Activated T-helper 2 cell treated with anti-CD3 and anti-CD28 coated beads, Interferon-gamma antibody, Interleukin-2, Interleukin-4, amounts not matched to agents 10 μg/mL and 5 μg/mL and 100 μg/mL, durations not matched to agents 14 hours and 24 hours and 36 hours (primary cell): ENCODE measurements around the gene TBCA. TPM values are rescaled to one million over a fixed set of nuclear protein-coding genes. Genes with fewer than 3 reads are reported as not detected.
A peak's percentile ranks its signal among the peaks of the same experiment; 100 is the strongest.
"Not testable (repeated sequence)": the region's sequence is repeated elsewhere in the genome, so short reads cannot be mapped to it uniquely, and the experiment has no call there.

ENCODE experiments used
- DNase-seq: peaks from one replicate; pipeline ENCODE4 v3.0.0; 2021; ENCODE audit warnings: low spot score
- H3K27ac Mint-ChIP-seq: one replicate; pipeline ENCODE4 v1.8.0; 2021; ENCODE audit warnings: mixed read lengths
- H3K27me3 Mint-ChIP-seq: one replicate; pipeline ENCODE4 v1.8.0; 2021; ENCODE audit warnings: low read depth, mixed read lengths
- H3K36me3 Mint-ChIP-seq: one replicate; pipeline ENCODE4 v1.8.0; 2021; ENCODE audit warnings: low read depth, mixed read lengths
- H3K4me1 Mint-ChIP-seq: one replicate; pipeline ENCODE4 v1.8.0; 2021; ENCODE audit warnings: low read depth, mixed read lengths
- H3K4me3 Mint-ChIP-seq: one replicate; pipeline ENCODE4 v1.8.0; 2021; ENCODE audit warnings: low read depth, mild to moderate bottlenecking, moderate library complexity, mixed read lengths
- H3K9me3 Mint-ChIP-seq: one replicate; pipeline ENCODE4 v1.8.0; 2021; ENCODE audit warnings: mixed read lengths
- intact Hi-C: fragments of 100-400 bp; cut with micrococcal nuclease; formaldehyde crosslinking; loops from one replicate; pipeline ENCODE4 v1.15.1; 2023
- total RNA-seq: library from RNA; stranded (reverse); gene quantifications from 2 replicates; pipeline ENCODE4 v1.2.3, GENCODE V29; 2022

Gene TBCA
- total RNA-seq, 1 donor from 2014 or later = 267 TPM

DNA sequence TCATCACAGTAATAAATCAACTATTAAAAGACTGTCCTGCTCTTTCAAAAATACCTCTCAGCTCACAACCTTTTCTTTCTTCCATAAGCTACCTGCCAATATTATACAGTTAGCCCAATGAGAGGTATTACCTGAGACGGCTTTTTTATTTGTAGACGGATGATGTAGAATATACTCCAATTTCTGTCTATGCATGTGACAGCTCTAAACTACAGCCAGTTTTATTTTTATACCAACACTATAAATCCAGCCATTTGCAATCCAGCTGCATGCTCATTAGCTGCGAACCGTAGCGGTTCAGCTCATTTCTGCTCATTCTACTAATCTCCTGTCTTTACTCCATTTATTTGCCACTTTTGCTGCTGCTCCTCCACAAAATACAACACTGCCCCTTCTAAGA, 51.2 kb downstream of the TBCA start:
- Mint-ChIP-seq H3K4me3 (no peak overlapping the region), H3K36me3 (peaks cover 10% of the 10 kb centered on the region), H3K27me3 (no peaks in the 10 kb centered on the region), H3K9me3 (no peaks in the 10 kb centered on the region), H3K4me1 (peaks cover 5% of the 10 kb centered on the region), H3K27ac (no peak overlapping the region)
- no peak for DNase-seq
- intact Hi-C loops = no loop called here

- DNase-seq = no peak
- H3K27ac Mint-ChIP-seq = no peak overlapping the region
- H3K27me3 Mint-ChIP-seq = no peaks in the 10 kb centered on the region
- no peak overlapping the region for H3K4me3 Mint-ChIP-seq
- peaks cover 7% of the 10 kb centered on the region for H3K4me1 Mint-ChIP-seq
- intact Hi-C loops = no loop called here
- peaks cover 8% of the 10 kb centered on the region for H3K36me3 Mint-ChIP-seq
- no peaks in the 10 kb centered on the region for H3K9me3 Mint-ChIP-seq
These were observed 56.3 kb downstream of the TBCA start for GRCh38 chr5:77719666-77720363.

GRCh38 chr5:77718934-77719610, 57.1 kb downstream of the TBCA start:
- Mint-ChIP-seq H3K27ac (peak overlapping the region; percentile 55), H3K4me1 (peaks cover 7% of the 10 kb centered on the region), H3K4me3 (no peak overlapping the region), H3K9me3 (no peaks in the 10 kb centered on the region), H3K36me3 (peaks cover 8% of the 10 kb centered on the region), H3K27me3 (no peaks in the 10 kb centered on the region)
- no peak for DNase-seq
- intact Hi-C loops = no loop called here

GRCh38 chr5:77709993-77710685, 66.0 kb downstream of the TBCA start:
- peaks cover 23% of the 10 kb centered on the region for H3K36me3 Mint-ChIP-seq
- no peaks in the 10 kb centered on the region for H3K27me3 Mint-ChIP-seq
- H3K4me3 Mint-ChIP-seq = no peak overlapping the region
- intact Hi-C loops = no loop called here
- peaks cover 2% of the 10 kb centered on the region for H3K4me1 Mint-ChIP-seq
- DNase-seq = no peak
- no peak overlapping the region for H3K27ac Mint-ChIP-seq
- no peaks in the 10 kb centered on the region for H3K9me3 Mint-ChIP-seq

GRCh38 chr5:77709340-77709739, 66.8 kb downstream of the TBCA start:
- H3K9me3 Mint-ChIP-seq = peaks cover 1% of the 10 kb centered on the region
- peaks cover 31% of the 10 kb centered on the region for H3K36me3 Mint-ChIP-seq
- no peaks in the 10 kb centered on the region for H3K27me3 Mint-ChIP-seq
- DNase-seq = no peak
- H3K4me3 Mint-ChIP-seq = no peak overlapping the region
- intact Hi-C loops = no loop called here
- H3K27ac Mint-ChIP-seq = no peak overlapping the region
- no peaks in the 10 kb centered on the region for H3K4me1 Mint-ChIP-seq

DNA sequence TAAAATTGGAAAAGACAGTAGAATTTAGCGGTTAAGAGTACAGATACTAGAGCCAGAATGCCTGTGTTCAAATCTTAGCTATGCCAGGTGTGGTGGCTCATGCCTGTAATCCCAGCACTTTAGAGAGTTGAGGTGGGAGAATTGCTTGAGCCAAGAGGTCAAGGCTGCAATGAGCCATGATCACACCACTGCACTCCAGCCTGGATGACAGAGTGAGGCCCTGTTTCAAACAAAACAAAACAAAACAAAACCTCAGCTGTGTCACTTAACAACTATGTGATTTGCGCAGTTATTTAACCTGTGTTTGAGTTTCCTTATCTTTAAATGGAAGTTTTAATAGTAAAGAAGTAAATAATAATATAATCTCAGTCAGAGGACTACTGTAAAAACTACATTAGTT, 68.3 kb downstream of the TBCA start:
- Mint-ChIP-seq H3K27ac (no peak overlapping the region), H3K4me1 (no peaks in the 10 kb centered on the region), H3K4me3 (no peak overlapping the region), H3K36me3 (peaks cover 43% of the 10 kb centered on the region), H3K27me3 (no peaks in the 10 kb centered on the region), H3K9me3 (peaks cover 6% of the 10 kb centered on the region)
- intact Hi-C loops = no loop called here
- no peak for DNase-seq

DNA sequence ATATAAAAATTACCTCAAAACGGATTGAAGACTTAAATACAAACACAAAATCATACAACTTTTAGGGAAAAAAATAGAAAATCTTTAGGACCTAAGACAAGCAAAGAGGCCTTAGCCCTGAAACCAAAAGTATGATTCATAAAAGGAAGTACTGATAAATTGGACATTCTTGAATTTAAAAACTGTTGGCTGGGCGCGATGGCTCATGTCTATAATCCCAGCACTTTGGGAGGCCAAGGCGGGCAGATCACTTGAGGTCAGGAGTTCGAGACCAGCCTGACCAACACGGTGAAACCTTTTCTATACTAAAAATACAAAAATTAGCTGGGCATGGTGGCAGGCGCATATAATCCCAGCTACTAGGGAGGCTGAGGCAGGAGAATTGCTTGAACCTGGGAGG, 76.6 kb downstream of the TBCA start:
- Mint-ChIP-seq H3K4me1 (peaks cover 25% of the 10 kb centered on the region), H3K36me3 (peaks cover 90% of the 10 kb centered on the region), H3K9me3 (peaks cover 33% of the 10 kb centered on the region)
- H3K27ac Mint-ChIP-seq, H3K4me3 Mint-ChIP-seq, H3K27me3 Mint-ChIP-seq, DNase-seq: not testable (repeated sequence)
- intact Hi-C loops = loop anchor here (5.0 kb wide), 1 partner anchor 78 kb away; the partner anchor contains the start of gene TBCA

- Mint-ChIP-seq H3K4me3 (no peak overlapping the region), H3K27me3 (no peaks in the 10 kb centered on the region), H3K27ac (no peak overlapping the region), H3K36me3 (peaks cover 87% of the 10 kb centered on the region), H3K4me1 (peaks cover 29% of the 10 kb centered on the region), H3K9me3 (peaks cover 28% of the 10 kb centered on the region)
- intact Hi-C loops = loop anchor here (5.0 kb wide), 1 partner anchor 78 kb away; the partner anchor contains the start of gene TBCA
- no peak for DNase-seq
These were observed 77.2 kb downstream of the TBCA start for GRCh38 chr5:77698920-77699319.

DNA sequence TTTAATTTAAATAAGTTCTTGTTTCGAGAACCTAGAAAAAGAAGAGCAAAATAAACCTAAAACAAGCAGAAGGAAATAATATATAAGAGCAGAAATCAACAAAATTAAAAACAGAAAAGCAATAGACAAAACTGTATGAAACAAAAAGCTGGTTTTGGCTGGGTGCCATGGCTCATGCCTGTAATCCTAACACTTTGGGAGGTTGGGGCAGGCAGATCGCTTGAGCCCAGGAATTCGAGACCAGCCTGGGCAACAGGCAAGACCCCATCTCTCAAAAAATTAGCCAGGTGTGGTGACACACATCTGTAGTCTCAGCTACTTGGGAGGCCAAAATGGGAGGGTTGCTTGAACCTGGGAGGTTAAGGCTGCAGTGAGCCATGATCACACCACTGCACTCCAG, 78.4 kb downstream of the TBCA start:
- H3K36me3 Mint-ChIP-seq = peaks cover 85% of the 10 kb centered on the region
- no peak overlapping the region for H3K27ac Mint-ChIP-seq
- H3K4me1 Mint-ChIP-seq = peaks cover 31% of the 10 kb centered on the region
- H3K4me3 Mint-ChIP-seq = no peak overlapping the region
- DNase-seq = no peak
- H3K27me3 Mint-ChIP-seq = no peaks in the 10 kb centered on the region
- H3K9me3 Mint-ChIP-seq = peaks cover 27% of the 10 kb centered on the region
- intact Hi-C loops = loop anchor here (5.0 kb wide), 1 partner anchor 80 kb away; the partner anchor contains the start of gene TBCA

- intact Hi-C loops = loop anchor here (1.0 to 5.0 kb wide), 2 partner anchors 34 to 81 kb away; partner anchors contain the start of gene TBCA
- Mint-ChIP-seq H3K36me3 (peaks cover 77% of the 10 kb centered on the region), H3K27me3 (no peaks in the 10 kb centered on the region)
These were observed 80.0 kb downstream of the TBCA start for GRCh38 chr5:77696120-77696519.

DNA sequence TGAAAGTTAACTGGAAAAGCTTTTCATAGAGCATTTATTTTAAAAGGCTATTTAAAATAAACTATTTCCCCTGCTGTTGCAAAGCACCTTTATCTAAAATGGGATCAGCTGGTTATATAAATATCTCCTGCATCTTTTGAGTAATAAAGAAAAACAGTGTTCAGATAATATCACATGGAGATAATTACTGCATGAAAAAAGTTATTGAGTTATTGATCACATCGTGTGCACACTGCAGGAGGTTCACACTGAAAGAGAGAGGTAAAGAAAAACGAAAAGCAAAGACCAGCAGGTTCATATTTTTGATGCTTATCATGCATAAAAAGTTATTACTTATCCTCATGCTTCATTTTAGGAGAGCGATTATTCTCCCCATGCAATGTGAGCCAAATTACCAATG, 82.2 kb downstream of the TBCA start:
- Mint-ChIP-seq H3K36me3 (peaks cover 67% of the 10 kb centered on the region), H3K27me3 (no peaks in the 10 kb centered on the region), H3K4me3 (no peak overlapping the region), H3K27ac (no peak overlapping the region), H3K9me3 (peaks cover 27% of the 10 kb centered on the region), H3K4me1 (peaks cover 25% of the 10 kb centered on the region)
- intact Hi-C loops = no loop called here
- no peak for DNase-seq

More at GRCh38 chr5:77696120-77696519, 80.0 kb downstream of the TBCA start:
- Mint-ChIP-seq H3K4me1 (peaks cover 33% of the 10 kb centered on the region), H3K27ac (no peak overlapping the region), H3K4me3 (no peak overlapping the region), H3K9me3 (peaks cover 27% of the 10 kb centered on the region)
- no peak for DNase-seq

GRCh38 chr5:77683171-77683732, 92.9 kb downstream of the TBCA start:
- H3K4me1 Mint-ChIP-seq = no peaks in the 10 kb centered on the region
- no peaks in the 10 kb centered on the region for H3K27me3 Mint-ChIP-seq
- peaks cover 2% of the 10 kb centered on the region for H3K36me3 Mint-ChIP-seq
- no peak overlapping the region for H3K27ac Mint-ChIP-seq
- H3K4me3 Mint-ChIP-seq = no peak overlapping the region
- no peaks in the 10 kb centered on the region for H3K9me3 Mint-ChIP-seq
- no peak for DNase-seq
- intact Hi-C loops = no loop called here
